ENCODE data around the gene LRMDA. TPM values are rescaled to one million over a fixed set of nuclear protein-coding genes. Genes with fewer than 3 reads are reported as not detected.

Gene LRMDA
- total RNA-seq, 4 donors from 2014 or later, result 0.76 to 6.4 (median 1.3) TPM

- WGBS, 2 donors, result 87 to 88% methylated on average over 4 of the region's 4 CpGs
- peak in 1 of 2 donors; percentile 61 for DNase-seq (ENCODE audit: low spot score in 2 of 2)
- H3K4me3 ChIP-seq (ENCODE audit: low read depth, poor library complexity, severe bottlenecking), result no peak overlapping the region
- intact Hi-C loops (cut with DNase I; ENCODE audit: low total_unique reads), result no loop called here
- no peak for TF ChIP-seq CTCF (IDR thresholded peaks at IDR 0.05)
- TF ChIP-seq POLR2A (IDR thresholded peaks at IDR 0.05), result no peak
Observed at GRCh38 chr10:75441196-75441595, 9.8 kb downstream of the LRMDA start.

- no peak for DNase-seq (ENCODE audit: low spot score in 2 of 2)
- H3K4me3 ChIP-seq (ENCODE audit: low read depth, poor library complexity, severe bottlenecking), result no peak overlapping the region
- intact Hi-C loops (cut with DNase I; ENCODE audit: low total_unique reads), result no loop called here
- TF ChIP-seq POLR2A (IDR thresholded peaks at IDR 0.05) (no peak), CTCF (IDR thresholded peaks at IDR 0.05) (no peak)
Observed at GRCh38 chr10:75441682-75442081, 10.3 kb downstream of the LRMDA start.

GRCh38 chr10:75443362-75443761 lies 11.9 kb downstream of the LRMDA start:
- no peak for DNase-seq (ENCODE audit: low spot score in 2 of 2)
- no peak overlapping the region for H3K4me3 ChIP-seq (ENCODE audit: low read depth, poor library complexity, severe bottlenecking)
- no peak for TF ChIP-seq POLR2A (IDR thresholded peaks at IDR 0.05)
- no peak for TF ChIP-seq CTCF (IDR thresholded peaks at IDR 0.05)
- intact Hi-C loops (cut with DNase I; ENCODE audit: low total_unique reads), result no loop called here
- 89 to 91% methylated on average over 2 of the region's 2 CpGs for WGBS, 2 donors

- intact Hi-C loops (cut with DNase I; ENCODE audit: low total_unique reads), result no loop called here
- WGBS, 2 donors, result 79 to 90% methylated on average over 3 of the region's 3 CpGs
- no peak overlapping the region for H3K4me3 ChIP-seq (ENCODE audit: low read depth, poor library complexity, severe bottlenecking)
- TF ChIP-seq CTCF (IDR thresholded peaks at IDR 0.05) (no peak), POLR2A (IDR thresholded peaks at IDR 0.05) (no peak)
- DNase-seq (ENCODE audit: low spot score in 2 of 2), result peak in 1 of 2 donors; percentile 23
Observed at GRCh38 chr10:75444781-75445386, 13.5 kb downstream of the LRMDA start.

- no peak for DNase-seq (ENCODE audit: low spot score in 2 of 2)
- WGBS, 2 donors, result 97 to 100% methylated on average over 1 of the region's 1 CpG
- intact Hi-C loops (cut with DNase I; ENCODE audit: low total_unique reads), result no loop called here
- TF ChIP-seq POLR2A (IDR thresholded peaks at IDR 0.05) (no peak), CTCF (IDR thresholded peaks at IDR 0.05) (no peak)
- H3K4me3 ChIP-seq (ENCODE audit: low read depth, poor library complexity, severe bottlenecking), result no peak overlapping the region
Observed at GRCh38 chr10:75446508-75446907, 15.1 kb downstream of the LRMDA start.

GRCh38 chr10:75448166-75448565 lies 16.7 kb downstream of the LRMDA start:
- WGBS, 2 donors, result 81 to 82% methylated on average over 2 of the region's 2 CpGs

More at GRCh38 chr10:75448166-75448565, 16.7 kb downstream of the LRMDA start:
- H3K4me3 ChIP-seq (ENCODE audit: low read depth, poor library complexity, severe bottlenecking), result no peak overlapping the region
- peak in 1 of 2 donors; percentile 53 for DNase-seq (ENCODE audit: low spot score in 2 of 2)
- intact Hi-C loops (cut with DNase I; ENCODE audit: low total_unique reads), result no loop called here
- no peak for TF ChIP-seq POLR2A (IDR thresholded peaks at IDR 0.05)
- TF ChIP-seq CTCF (IDR thresholded peaks at IDR 0.05), result no peak
